Neuronal stem cell (in vitro differentiated cells): ENCODE data around the gene CHKA.
A peak's percentile ranks its signal among the peaks of the same experiment; 100 is the strongest.

ENCODE experiments used
- DNase-seq: peaks from one replicate; pipeline ENCODE4 v3.0.0-alpha.2; 2013; ENCODE audit warnings: low spot score
- H2AFZ ChIP-seq: one replicate; pipeline ENCODE4 v1.6.1; 2013; ENCODE audit warnings: mild to moderate bottlenecking, low read length, inconsistent platforms
- H2AK5ac ChIP-seq: 2 replicates; pipeline ENCODE4 v1.6.1; 2013; ENCODE audit warnings: low read depth, mild to moderate bottlenecking, inconsistent platforms, low read length, moderate library complexity, mixed read lengths
- H2BK120ac ChIP-seq: 2 replicates; pipeline ENCODE4 v1.6.1; 2013; ENCODE audit warnings: low read depth, mild to moderate bottlenecking, inconsistent platforms, low read length, moderate library complexity, mixed read lengths
- H2BK12ac ChIP-seq: one replicate; pipeline ENCODE4 v1.6.1; 2013; ENCODE audit warnings: low read length, inconsistent platforms
- H2BK15ac ChIP-seq: 2 replicates; pipeline ENCODE4 v1.6.1; 2013; ENCODE audit warnings: mild to moderate bottlenecking, low read length, inconsistent platforms, mixed read lengths
- H2BK5ac ChIP-seq: one replicate; pipeline ENCODE4 v1.6.1; 2013; ENCODE audit warnings: inconsistent platforms, mild to moderate bottlenecking, low read length, moderate library complexity
- H3K14ac ChIP-seq: one replicate; pipeline ENCODE4 v1.6.1; 2013; ENCODE audit warnings: low read length, inconsistent platforms
- H3K18ac ChIP-seq: 2 replicates; pipeline ENCODE4 v1.6.1; 2013; ENCODE audit warnings: low read length, inconsistent platforms
- H3K23ac ChIP-seq: 2 replicates; pipeline ENCODE4 v1.6.1; 2013; ENCODE audit warnings: low read depth, mild to moderate bottlenecking, mixed read lengths, low read length, inconsistent platforms; ENCODE audit not compliant: poor library complexity
- H3K27ac ChIP-seq: replicated peaks from 3 replicates; pipeline ENCODE4 v1.5.1; 2013; ENCODE audit warnings: low read length, inconsistent platforms
- H3K27me3 ChIP-seq, 3 experiments: 2 replicates each; pipeline ENCODE4 v1.6.1; 2013; ENCODE audit warnings: low read length in 3 of 3, mild to moderate bottlenecking in 2 of 3, inconsistent platforms in 1 of 3, low read depth in 1 of 3, mixed read lengths in 1 of 3, moderate library complexity in 1 of 3; ENCODE audit not compliant: control insufficient read depth in 3 of 3, insufficient read depth in 3 of 3
- H3K36me3 ChIP-seq, 2 donors: replicated peaks in 1 of 2; 2 replicates each; pipeline ENCODE4 v1.6.1; 2013; ENCODE audit warnings: low read length in 2 of 2; ENCODE audit not compliant: control insufficient read depth in 2 of 2, insufficient read depth in 2 of 2
- H3K4ac ChIP-seq: 2 replicates; pipeline ENCODE4 v1.6.1; 2013; ENCODE audit warnings: inconsistent platforms, mild to moderate bottlenecking, low read length, moderate library complexity
- H3K4me1 ChIP-seq, 2 donors: 1 replicate in 1 of 2; 2 replicates in 1 of 2; pipeline ENCODE4 v1.6.1; 2013; ENCODE audit warnings: low read length in 2 of 2, low read depth in 1 of 2; ENCODE audit not compliant: control insufficient read depth in 2 of 2, insufficient read depth in 1 of 2
- H3K4me2 ChIP-seq: one replicate; pipeline ENCODE4 v1.6.1; 2013; ENCODE audit warnings: mild to moderate bottlenecking, low read length, inconsistent platforms; ENCODE audit not compliant: insufficient read depth, poor library complexity, severe bottlenecking
- H3K4me3 ChIP-seq, 2 donors: 2 replicates each; pipeline ENCODE4 v1.5.1; 2013; ENCODE audit warnings: low read length in 2 of 2, mild to moderate bottlenecking in 2 of 2, inconsistent platforms in 1 of 2, moderate library complexity in 1 of 2
- H3K79me1 ChIP-seq: one replicate; pipeline ENCODE4 v1.6.1; 2013; ENCODE audit warnings: low read depth, mild to moderate bottlenecking, inconsistent platforms, low read length, moderate library complexity
- H3K9ac ChIP-seq: one replicate; pipeline ENCODE4 v1.6.1; 2013; ENCODE audit warnings: mild to moderate bottlenecking, low read depth, low read length, inconsistent platforms; ENCODE audit not compliant: poor library complexity
- H3K9me3 ChIP-seq, 2 donors: replicated peaks in 1 of 2; 2 replicates each; pipeline versions ENCODE3 to v1.6.1; 2013; ENCODE audit warnings: low read length in 2 of 2, mild to moderate bottlenecking in 2 of 2, inconsistent platforms in 1 of 2, low read depth in 1 of 2, mixed read lengths in 1 of 2, moderate library complexity in 1 of 2; ENCODE audit not compliant: control insufficient read depth in 2 of 2, insufficient read depth in 1 of 2
- H4K8ac ChIP-seq: one replicate; pipeline ENCODE4 v1.6.1; 2013; ENCODE audit warnings: low read depth, mild to moderate bottlenecking, inconsistent platforms, low read length, moderate library complexity
- H4K91ac ChIP-seq: one replicate; pipeline ENCODE4 v1.6.1; 2013; ENCODE audit warnings: low read length, low read depth, mild to moderate bottlenecking, inconsistent platforms; ENCODE audit not compliant: poor library complexity
- WGBS, 2 donors: extraction: QIAGEN DNeasy Blood & Tissue Kit; methylation state at CpG; one replicate each; pipeline ENCODE4 v1.1.7; 2013; ENCODE audit warnings: missing lambda C conversion rate in 2 of 2, mixed read lengths in 1 of 2; ENCODE audit not compliant: insufficient read length in 2 of 2, insufficient replicate concordance in 1 of 2; ENCODE audit errors: extremely low coverage in 2 of 2; 5-methylcytosine and 5-hydroxymethylcytosine counted together

The CHKA gene

GRCh38 chr11:68040101-68040956 is 80.9 kb downstream of the CHKA start:
- Histone ChIP-seq H4K8ac (no peak overlapping the region), H3K79me1 (peaks cover 4% of the 10 kb centered on the region), H3K4me2 (no peak overlapping the region), H2BK12ac (no peak overlapping the region), H3K27ac (peak overlapping the region; percentile 16), H4K91ac (no peak overlapping the region), H2BK5ac (peak overlapping the region; percentile 61), H2AFZ (peak overlapping the region; percentile 88), H3K14ac (peak overlapping the region; percentile 38), H3K4ac (no peak overlapping the region), H2BK15ac (peak overlapping the region; percentile 94), H3K9me3 (no peaks in the 10 kb centered on the region), H3K27me3 (no peaks in the 10 kb centered on the region), H3K4me1 (peaks cover 13 to 34% of the 10 kb centered on the region in 2 donors), H3K9ac (peak overlapping the region; percentile 44), H3K23ac (peak overlapping the region; percentile 91), H3K4me3 (no peak overlapping the region), H3K36me3 (peaks cover 4 to 10% of the 10 kb centered on the region in 2 donors), H2BK120ac (no peak overlapping the region), H2AK5ac (peak overlapping the region; percentile 86), H3K18ac (peak overlapping the region; percentile 92)
- WGBS, 2 donors = no CpG with 5 or more reads among the region's 22 CpGs
- DNase-seq = no peak

- H3K4ac ChIP-seq = no peak overlapping the region
- H3K23ac ChIP-seq = peak overlapping the region; percentile 66
- no peak overlapping the region for H3K14ac ChIP-seq
- H3K79me1 ChIP-seq = peaks cover 4% of the 10 kb centered on the region
- no peak overlapping the region for H2BK12ac ChIP-seq
- no peak for DNase-seq
- H4K8ac ChIP-seq = no peak overlapping the region
- H3K4me3 ChIP-seq = no peak overlapping the region
- H3K27ac ChIP-seq = no peak overlapping the region
- peak overlapping the region; percentile 8 for H2BK5ac ChIP-seq
- H4K91ac ChIP-seq = no peak overlapping the region
- peak overlapping the region; percentile 86 for H2AK5ac ChIP-seq
- peaks cover 4 to 15% of the 10 kb centered on the region in 2 donors for H3K36me3 ChIP-seq
- no peaks in the 10 kb centered on the region for H3K27me3 ChIP-seq
- no peak overlapping the region for H2BK15ac ChIP-seq
- peaks cover 13 to 34% of the 10 kb centered on the region in 2 donors for H3K4me1 ChIP-seq
- H3K4me2 ChIP-seq = no peak overlapping the region
- peak overlapping the region; percentile 17 for H2BK120ac ChIP-seq
- H3K9ac ChIP-seq = no peak overlapping the region
- H2AFZ ChIP-seq = peak overlapping the region; percentile 88
- no CpG with 5 or more reads among the region's 10 CpGs for WGBS, 2 donors
- peak overlapping the region; percentile 9 for H3K18ac ChIP-seq
- H3K9me3 ChIP-seq = no peaks in the 10 kb centered on the region
Observed at GRCh38 chr11:68039526-68040086, 81.6 kb downstream of the CHKA start.

GRCh38 chr11:68038718-68039525 is 82.3 kb downstream of the CHKA start, which contains the start of gene TCIRG1:
Gene TCIRG1, plus strand, starts transcription at chr11:68039025. Its CDS starts 2,247 bp downstream, at chr11:68041272.
- peak within 1 kb of the TSS; percentile 26 for H2BK120ac ChIP-seq
- H3K27me3 ChIP-seq = no peaks in the 10 kb centered on the region
- peak within 1 kb of the TSS; percentile 98 for H2AK5ac ChIP-seq
- peak within 1 kb of the TSS in 1 of 2 donors; percentile 56 for H3K4me3 ChIP-seq
- peak within 1 kb of the TSS; percentile 34 for H2BK12ac ChIP-seq
- peak within 1 kb of the TSS; percentile 86 for H3K14ac ChIP-seq
- H2AFZ ChIP-seq = peak within 1 kb of the TSS; percentile 88
- peak; percentile 35 for DNase-seq
- no peak within 1 kb of the TSS for H4K91ac ChIP-seq
- no peaks in the 10 kb centered on the region for H3K9me3 ChIP-seq
- H3K9ac ChIP-seq = peak within 1 kb of the TSS; percentile 88
- peak within 1 kb of the TSS; percentile 85 for H3K4ac ChIP-seq
- peak within 1 kb of the TSS; percentile 98 for H2BK15ac ChIP-seq
- peak within 1 kb of the TSS; percentile 48 for H3K4me2 ChIP-seq
- peak within 1 kb of the TSS; percentile 68 for H4K8ac ChIP-seq
- H3K79me1 ChIP-seq = peaks cover 4% of the 10 kb centered on the region
- H3K36me3 ChIP-seq = peaks cover 7 to 21% of the 10 kb centered on the region in 2 donors
- no peak within 1 kb of the TSS for H3K27ac ChIP-seq
- peak within 1 kb of the TSS; percentile 95 for H3K18ac ChIP-seq
- H3K23ac ChIP-seq = peak within 1 kb of the TSS; percentile 66
- WGBS, 2 donors = no CpG with 5 or more reads among the region's 51 CpGs
- H3K4me1 ChIP-seq = peaks cover 13 to 34% of the 10 kb centered on the region in 2 donors
- peak within 1 kb of the TSS; percentile 42 for H2BK5ac ChIP-seq
